ENCODE data around the gene HDLBP. TPM values are rescaled to one million over a fixed set of nuclear protein-coding genes. Genes with fewer than 3 reads are reported as not detected.

Gene HDLBP
- total and polyA plus RNA-seq, 2 of the 4 experiments (the other 2 are of a cell fraction), result 648 to 1,165 TPM

DNA sequence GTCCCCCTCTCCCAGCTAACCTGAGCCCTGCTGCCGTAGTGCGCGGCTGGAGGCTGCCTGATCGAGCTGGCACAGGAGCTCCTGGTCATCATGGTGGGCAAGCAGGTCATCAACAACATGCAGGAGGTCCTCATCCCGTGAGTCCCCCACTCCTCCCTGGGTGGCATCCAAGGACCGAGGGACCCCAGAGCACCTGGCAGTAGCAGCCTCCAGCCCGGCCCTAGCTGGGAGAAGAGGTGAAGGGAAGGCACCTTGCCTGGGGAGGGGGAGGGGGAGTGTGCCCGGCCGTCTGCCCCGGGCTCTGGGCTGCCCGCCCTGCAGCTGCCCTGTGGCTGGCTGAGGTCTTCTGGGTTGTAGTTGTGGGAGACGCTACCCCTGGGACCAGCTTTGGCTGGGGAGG is 100.7 kb downstream of the HDLBP start:
- BruUV-seq (replicated peaks), result no TSS peak
- 82% methylated on average over 4 of the region's 12 CpGs; no CpG with 5 or more reads in 1 of the 2 experiments for WGBS, 2 experiments (ENCODE audit: extremely low coverage in 2 of 2, insufficient read length in 1 of 2)
- no peak overlapping the region for H2AK9ac ChIP-seq (replicated peaks; ENCODE audit: low read depth, low read length, poor library complexity)
- H3K14ac ChIP-seq (replicated peaks; ENCODE audit: low read depth, low read length), result no peak overlapping the region
- H3K27me3 ChIP-seq (ENCODE audit: control insufficient read depth, insufficient read depth, low read length), result peaks cover 24% of the 10 kb centered on the region; the same call in 1 of the 2 replicates
- no peaks in the 10 kb centered on the region for H3K9me3 ChIP-seq (ENCODE audit: control insufficient read depth, insufficient read depth, low read length)
- in situ Hi-C loops (cut with MboI; ENCODE audit: low sequenced_read_pairs), result no loop called here
- no peak overlapping the region for H3K23ac ChIP-seq (ENCODE audit: low read depth, low read length)
- H3K9ac ChIP-seq (ENCODE audit: low read depth, low read length), result no peak overlapping the region
- H4K5ac ChIP-seq (ENCODE audit: low read depth, low read length), result no peak overlapping the region
- H2AK5ac ChIP-seq (ENCODE audit: low read depth, low read length), result no peak overlapping the region
- no peak overlapping the region for H3K56ac ChIP-seq (ENCODE audit: extremely low read depth, insufficient read depth, low read length)
- H3K18ac ChIP-seq (ENCODE audit: low read depth, low read length), result no peak overlapping the region
- peaks cover 4% of the 10 kb centered on the region; the same call in 1 of the 2 replicates for H3K4me1 ChIP-seq (ENCODE audit: control insufficient read depth, insufficient read depth, low read length)
- CTCF ChIA-PET, result no interaction called here
- H4K91ac ChIP-seq (ENCODE audit: insufficient read depth, low read depth, low read length), result no peak overlapping the region
- no peak overlapping the region for H3K27ac ChIP-seq (ENCODE audit: insufficient read depth, low read length)
- H2BK120ac ChIP-seq (ENCODE audit: low read depth, low read length), result no peak overlapping the region
- POLR2A ChIA-PET (ENCODE audit: unreplicated experiment), result no interaction called here
- no peak overlapping the region for H3K4me3 ChIP-seq (ENCODE audit: insufficient read depth, low read depth, low read length)
- dilution Hi-C loops (cut with HindIII; ENCODE audit: low sequenced_read_pairs, unreplicated experiment), result no loop called here
- peaks cover 0 to 7% of the 10 kb centered on the region in 2 experiments; a peak in 1 of 4 replicates for H3K79me1 ChIP-seq (ENCODE audit: low read depth in 1 of 2, low read length in 2 of 2)
- no peak overlapping the region for H2BK5ac ChIP-seq (ENCODE audit: low read depth, low read length, poor library complexity, severe bottlenecking)
- no peak overlapping the region for H2BK15ac ChIP-seq (ENCODE audit: low read depth, low read length)
- no peak overlapping the region for H3K4ac ChIP-seq (ENCODE audit: low read depth, low read length)
- H4K20me1 ChIP-seq (ENCODE audit: insufficient read depth, low read length), result peaks cover 4% of the 10 kb centered on the region; the same call in 1 of the 2 replicates
- TF ChIP-seq NFE2L2 (IDR thresholded peaks at IDR 0.05; ENCODE audit: low read depth, low read length), result no peak
- TF ChIP-seq FOS (IDR thresholded peaks at IDR 0.05; ENCODE audit: low read depth, low read length), result no peak
- TF ChIP-seq CEBPB (IDR thresholded peaks at IDR 0.05; ENCODE audit: low read depth, low read length), result no peak
- TF ChIP-seq, protein P1, sequence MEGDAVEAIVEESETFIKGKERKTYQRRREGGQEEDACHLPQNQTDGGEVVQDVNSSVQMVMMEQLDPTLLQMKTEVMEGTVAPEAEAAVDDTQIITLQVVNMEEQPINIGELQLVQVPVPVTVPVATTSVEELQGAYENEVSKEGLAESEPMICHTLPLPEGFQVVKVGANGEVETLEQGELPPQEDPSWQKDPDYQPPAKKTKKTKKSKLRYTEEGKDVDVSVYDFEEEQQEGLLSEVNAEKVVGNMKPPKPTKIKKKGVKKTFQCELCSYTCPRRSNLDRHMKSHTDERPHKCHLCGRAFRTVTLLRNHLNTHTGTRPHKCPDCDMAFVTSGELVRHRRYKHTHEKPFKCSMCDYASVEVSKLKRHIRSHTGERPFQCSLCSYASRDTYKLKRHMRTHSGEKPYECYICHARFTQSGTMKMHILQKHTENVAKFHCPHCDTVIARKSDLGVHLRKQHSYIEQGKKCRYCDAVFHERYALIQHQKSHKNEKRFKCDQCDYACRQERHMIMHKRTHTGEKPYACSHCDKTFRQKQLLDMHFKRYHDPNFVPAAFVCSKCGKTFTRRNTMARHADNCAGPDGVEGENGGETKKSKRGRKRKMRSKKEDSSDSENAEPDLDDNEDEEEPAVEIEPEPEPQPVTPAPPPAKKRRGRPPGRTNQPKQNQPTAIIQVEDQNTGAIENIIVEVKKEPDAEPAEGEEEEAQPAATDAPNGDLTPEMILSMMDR (conservative IDR thresholded peaks at IDR 0.05; ENCODE audit: low read depth, low read length), result no peak
- no peak for TF ChIP-seq RAD21 (IDR thresholded peaks at IDR 0.05; ENCODE audit: low read length)
- no peak for TF ChIP-seq POLR2A (IDR thresholded peaks at IDR 0.05; ENCODE audit: low read depth, low read length)
- no peak for TF ChIP-seq MAZ (IDR thresholded peaks at IDR 0.05; ENCODE audit: borderline replicate concordance, low read depth, low read length)
- TF ChIP-seq BHLHE40 (IDR thresholded peaks at IDR 0.05; ENCODE audit: low read depth, low read length), result no peak
- no peak for TF ChIP-seq ELK1 (IDR thresholded peaks at IDR 0.05; ENCODE audit: borderline replicate concordance, low read depth, low read length)
- no peak for TF ChIP-seq SMC3 (IDR thresholded peaks at IDR 0.05; ENCODE audit: low read depth, low read length)
- TF ChIP-seq MXI1 (IDR thresholded peaks at IDR 0.05; ENCODE audit: borderline replicate concordance, low read depth, low read length), result no peak
- TF ChIP-seq MAFK (IDR thresholded peaks at IDR 0.05; ENCODE audit: low read depth, low read length), result no peak
- ATAC-seq (ENCODE audit: low read depth), result no peak
- H2BK20ac ChIP-seq (ENCODE audit: low read depth, low read length), result no peak overlapping the region
- H2AFZ ChIP-seq (replicated peaks; ENCODE audit: low read length, poor library complexity), result no peak overlapping the region
- H3K4me2 ChIP-seq (ENCODE audit: low read depth, low read length), result no peak overlapping the region
- H4K8ac ChIP-seq (ENCODE audit: low read depth in 2 of 2, low read length in 2 of 2), result no peak overlapping the region
- H3K9me1 ChIP-seq (ENCODE audit: insufficient read depth, low read length), result peaks cover 2% of the 10 kb centered on the region; the same call in 1 of the 2 replicates
- no peaks in the 10 kb centered on the region for H3K36me3 ChIP-seq (ENCODE audit: control insufficient read depth, insufficient read depth, low read length)
- intact Hi-C loops (cut with micrococcal nuclease), result loop anchor here (5.0 kb wide), 2 partner anchors 302 to 362 kb away; no protein-coding TSS in a partner anchor
- no peak for DNase-seq
